ENCODE data around the gene RBM17.

GRCh38 chr10:6045314-6045848 is 43.5 kb upstream of the RBM17 start:
- no peak for TF ChIP-seq CTCF (IDR thresholded peaks at IDR 0.05)
- no peak for TF ChIP-seq POLR2A (IDR thresholded peaks at IDR 0.05)
